Caco-2 (cell line): ENCODE results near the gene MED31. TPM values are rescaled to one million over a fixed set of nuclear protein-coding genes. Genes with fewer than 3 reads are reported as not detected.
"Not testable (repeated sequence)": the region's sequence is repeated elsewhere in the genome, so short reads cannot be mapped to it uniquely, and the experiment has no call there.

Source experiments
- BruUV-seq: library from RNA; stranded (reverse); fragments of 400-500 nt; replicated peaks from 2 replicates; lab custom pipeline; 2021; lab: Mats Ljungman, UMichigan
- CTCF ChIA-PET: fragments of 300-600 bp; sonication (Branson Sonifier 250); formaldehyde crosslinking; loops from one replicate; lab custom pipeline; 2022; ENCODE audit warnings: antibody characterized with exemption; lab: Charles Lee
- POLR2A ChIA-PET: fragments of 300-600 bp; sonication (Branson Sonifier 250); formaldehyde crosslinking; loops from one replicate; lab custom pipeline; 2022; ENCODE audit warnings: antibody characterized with exemption; lab: Charles Lee
- DNase-seq, 2 experiments: peaks; one replicate each; pipeline versions ENCODE4 v3.0.0 to v3.0.0-alpha.2; 2020 to 2022
- H3K27me3 ChIP-seq: replicated peaks from 2 replicates; pipeline ENCODE4 v1.6.0; 2011; ENCODE audit warnings: low read length; ENCODE audit not compliant: control insufficient read depth, insufficient read depth
- H3K36me3 ChIP-seq: 2 replicates; pipeline ENCODE4 v1.5.1; 2011; ENCODE audit warnings: low read length; ENCODE audit not compliant: control insufficient read depth, insufficient read depth
- H3K4me1 ChIP-seq: fragments of 250-450 bp; sonication (Bioruptor Pico); 2 replicates; pipeline ENCODE4 v1.5.1; 2020; ENCODE audit warnings: mild to moderate bottlenecking
- H3K4me3 ChIP-seq: 2 replicates; pipeline ENCODE4 v1.5.1; 2011; ENCODE audit warnings: low read depth, mild to moderate bottlenecking, control low read depth, low read length
- H3K9me3 ChIP-seq: fragments of 250-450 bp; sonication (Bioruptor Pico); 2 replicates; pipeline ENCODE4 v1.5.1; 2020; ENCODE audit warnings: mild to moderate bottlenecking, moderate library complexity
- H3K27ac Mint-ChIP-seq: one replicate; pipeline ENCODE4 v1.8.0; 2022; ENCODE audit warnings: mixed read lengths; ENCODE audit not compliant: unreplicated experiment
- H3K27me3 Mint-ChIP-seq: one replicate; pipeline ENCODE4 v1.8.0; 2022; ENCODE audit warnings: mixed read lengths; ENCODE audit not compliant: insufficient read depth, unreplicated experiment
- H3K36me3 Mint-ChIP-seq: one replicate; pipeline ENCODE4 v1.8.0; 2022; ENCODE audit warnings: mild to moderate bottlenecking, mixed read lengths; ENCODE audit not compliant: insufficient read depth, unreplicated experiment
- H3K4me1 Mint-ChIP-seq: one replicate; pipeline ENCODE4 v1.8.0; 2022; ENCODE audit warnings: low read depth, mixed read lengths; ENCODE audit not compliant: unreplicated experiment
- H3K4me3 Mint-ChIP-seq: one replicate; pipeline ENCODE4 v1.8.0; 2022; ENCODE audit warnings: mild to moderate bottlenecking, moderate library complexity, mixed read lengths; ENCODE audit not compliant: unreplicated experiment
- H3K9me3 Mint-ChIP-seq: one replicate; pipeline ENCODE4 v1.8.0; 2022; ENCODE audit warnings: mixed read lengths; ENCODE audit not compliant: unreplicated experiment
- CTCF ChIP-seq, 2 experiments: fragments of 200-600 bp in 1 of 2; IDR thresholded peaks; 1 replicate in 1 of 2; 2 replicates in 1 of 2; pipeline versions ENCODE4 v1.5.1 to v1.8.0; 2011 to 2022; ENCODE audit warnings: antibody characterized with exemption in 1 of 2, control low read depth in 1 of 2, inconsistent platforms in 1 of 2, low read depth in 1 of 2, low read length in 1 of 2, mild to moderate bottlenecking in 1 of 2, moderate library complexity in 1 of 2; ENCODE audit not compliant: insufficient read depth in 1 of 2, severe bottlenecking in 1 of 2, unreplicated experiment in 1 of 2
- intact Hi-C: fragments of 100-400 bp; cut with micrococcal nuclease; formaldehyde crosslinking; loops from one replicate; pipeline ENCODE4 v1.10.0; 2022; ENCODE audit not compliant: unreplicated experiment
- total RNA-seq: library from RNA; stranded (reverse); gene quantifications from 2 replicates; pipeline ENCODE4 v1.2.3, GENCODE V29; 2022

The MED31 gene
- total RNA-seq, 1 experiment from 2014 or later, result 9.5 TPM

- TF ChIP-seq CTCF (IDR thresholded peaks at IDR 0.05; ENCODE audit: insufficient read depth in 1 of 2, low read depth in 1 of 2, low read length in 1 of 2, severe bottlenecking in 1 of 2, unreplicated experiment in 1 of 2), result no peak
- H3K4me1 ChIP-seq, result no peaks in the 10 kb centered on the region
- no peak overlapping the region for H3K4me3 Mint-ChIP-seq
- H3K9me3 ChIP-seq, result no peaks in the 10 kb centered on the region
- no peak overlapping the region for H3K27ac Mint-ChIP-seq
- H3K9me3 Mint-ChIP-seq, result no peaks in the 10 kb centered on the region
- H3K36me3 Mint-ChIP-seq, result peaks cover 8% of the 10 kb centered on the region
- no peak overlapping the region for H3K4me3 ChIP-seq
- intact Hi-C loops, result loop anchor here (10.0 kb wide), 1 partner anchor 344 kb away; no protein-coding TSS in a partner anchor
- no peaks in the 10 kb centered on the region for H3K4me1 Mint-ChIP-seq
- H3K27me3 Mint-ChIP-seq, result no peaks in the 10 kb centered on the region
- DNase-seq, result no peak
- POLR2A ChIA-PET, result no interaction called here
- CTCF ChIA-PET, result no interaction called here
- no TSS peak for BruUV-seq
- H3K27me3 ChIP-seq, result no peaks in the 10 kb centered on the region
- H3K36me3 ChIP-seq, result no peaks in the 10 kb centered on the region
Observed at GRCh38 chr17:6660805-6661463, 9.5 kb upstream of the MED31 start.

DNA sequence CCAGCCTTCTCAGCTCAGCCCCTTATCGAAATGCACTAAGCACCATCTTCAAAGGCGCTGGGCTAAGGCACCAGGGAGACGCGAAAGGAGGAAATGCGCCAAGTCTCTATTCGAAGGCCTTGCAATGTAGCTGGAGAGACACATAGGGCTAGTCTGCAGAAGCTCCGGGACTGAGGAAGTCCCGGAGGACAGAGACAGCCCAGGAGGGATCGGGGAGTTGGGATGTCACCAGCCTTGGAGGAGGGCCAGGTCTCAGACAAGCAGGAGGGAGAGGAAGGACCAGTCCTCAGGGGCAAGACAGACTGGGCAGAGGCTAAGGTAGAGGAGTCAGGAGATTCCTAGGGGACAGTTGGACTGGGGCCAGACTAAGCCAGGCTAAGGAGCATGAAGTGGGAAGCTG lies 8.7 kb upstream of the MED31 start:
- POLR2A ChIA-PET, result no interaction called here
- Histone ChIP-seq H3K9me3 (no peaks in the 10 kb centered on the region), H3K4me1 (no peaks in the 10 kb centered on the region), H3K4me3 (no peak overlapping the region), H3K27me3 (no peaks in the 10 kb centered on the region), H3K36me3 (no peaks in the 10 kb centered on the region)
- BruUV-seq, result no TSS peak
- no peak for DNase-seq
- no peaks in the 10 kb centered on the region for H3K9me3 Mint-ChIP-seq
- intact Hi-C loops, result loop anchor here (10.0 kb wide), 1 partner anchor 345 kb away; no protein-coding TSS in a partner anchor
- peaks cover 8% of the 10 kb centered on the region for H3K36me3 Mint-ChIP-seq
- H3K27ac Mint-ChIP-seq, result no peak overlapping the region
- TF ChIP-seq CTCF (IDR thresholded peaks at IDR 0.05; ENCODE audit: insufficient read depth in 1 of 2, low read depth in 1 of 2, low read length in 1 of 2, severe bottlenecking in 1 of 2, unreplicated experiment in 1 of 2), result no peak
- no peaks in the 10 kb centered on the region for H3K27me3 Mint-ChIP-seq
- CTCF ChIA-PET, result no interaction called here
- no peak overlapping the region for H3K4me3 Mint-ChIP-seq
- no peaks in the 10 kb centered on the region for H3K4me1 Mint-ChIP-seq

DNA sequence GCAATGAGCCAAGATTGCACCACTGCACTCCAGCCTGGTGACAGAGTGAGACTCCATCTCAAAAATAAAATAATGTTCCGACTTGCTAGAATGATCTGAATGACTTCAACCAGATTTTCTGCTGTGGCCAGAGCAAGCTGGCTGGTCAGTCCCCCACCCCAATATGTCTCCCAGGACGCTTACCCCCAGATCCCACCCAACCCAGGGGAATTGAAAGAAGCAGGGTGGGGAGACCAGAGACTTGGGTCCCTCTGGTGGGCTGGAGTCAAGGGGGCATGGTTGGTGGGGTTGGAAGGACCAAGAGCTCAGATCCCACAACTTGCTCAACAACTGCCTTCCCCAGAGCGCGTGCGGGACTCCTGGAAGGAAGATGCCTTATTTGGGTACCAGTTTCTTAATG lies 7.0 kb upstream of the MED31 start:
- H3K27me3 Mint-ChIP-seq, H3K36me3 ChIP-seq, H3K27ac Mint-ChIP-seq, H3K9me3 Mint-ChIP-seq, CTCF ChIA-PET, H3K4me1 Mint-ChIP-seq, intact Hi-C loops, H3K36me3 Mint-ChIP-seq, H3K4me3 ChIP-seq, H3K27me3 ChIP-seq, DNase-seq, BruUV-seq, POLR2A ChIA-PET, H3K4me1 ChIP-seq, H3K4me3 Mint-ChIP-seq, H3K9me3 ChIP-seq: not testable (repeated sequence)
